ENCODE data around the gene GARIN5A. TPM values are rescaled to one million over a fixed set of nuclear protein-coding genes. Genes with fewer than 3 reads are reported as not detected.

GARIN5A gene
- polyA plus RNA-seq, 4 donors, result 3.3 to 10.3 (median 6.6) TPM

DNA sequence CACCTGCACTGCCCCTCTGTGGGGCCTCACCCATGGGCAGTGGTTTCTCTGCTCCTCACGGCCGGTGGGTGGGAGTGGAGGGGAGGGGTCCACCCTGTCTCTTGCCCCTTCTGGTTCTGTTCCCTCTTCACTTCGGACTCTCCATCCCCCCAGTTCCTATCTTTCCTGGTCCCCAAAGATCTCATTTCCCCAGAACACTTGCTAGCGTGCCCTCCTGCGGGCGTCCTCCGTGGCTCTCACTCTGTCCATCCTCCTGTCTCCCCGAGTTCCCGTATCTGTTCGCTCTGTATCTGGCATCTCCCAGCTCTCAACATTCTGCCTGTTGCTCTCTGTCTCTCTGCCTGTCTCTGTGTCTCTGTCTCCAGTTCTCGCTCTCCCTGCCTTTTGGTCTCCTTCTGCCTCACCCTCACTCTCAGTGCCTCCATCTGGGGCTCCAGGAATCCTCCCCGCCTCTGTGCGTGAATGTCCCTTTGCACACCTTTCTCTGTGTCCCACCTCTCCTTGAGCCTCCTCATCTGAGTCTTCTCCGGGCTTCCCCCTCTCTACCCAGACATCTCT, 57.5 kb downstream of the GARIN5A start:
- no peak for DNase-seq (ENCODE audit: low read depth in 4 of 4, low spot score in 3 of 4)

GRCh38 chr19:50418176-50419021, 58.2 kb downstream of the GARIN5A start, which contains the start of gene SPIB:
TSS of gene SPIB (plus strand) at chr19:50418938. CDS start at chr19:50418963, 25 bp downstream.
- DNase-seq (ENCODE audit: low read depth in 4 of 4, low spot score in 3 of 4), result no peak

DNA sequence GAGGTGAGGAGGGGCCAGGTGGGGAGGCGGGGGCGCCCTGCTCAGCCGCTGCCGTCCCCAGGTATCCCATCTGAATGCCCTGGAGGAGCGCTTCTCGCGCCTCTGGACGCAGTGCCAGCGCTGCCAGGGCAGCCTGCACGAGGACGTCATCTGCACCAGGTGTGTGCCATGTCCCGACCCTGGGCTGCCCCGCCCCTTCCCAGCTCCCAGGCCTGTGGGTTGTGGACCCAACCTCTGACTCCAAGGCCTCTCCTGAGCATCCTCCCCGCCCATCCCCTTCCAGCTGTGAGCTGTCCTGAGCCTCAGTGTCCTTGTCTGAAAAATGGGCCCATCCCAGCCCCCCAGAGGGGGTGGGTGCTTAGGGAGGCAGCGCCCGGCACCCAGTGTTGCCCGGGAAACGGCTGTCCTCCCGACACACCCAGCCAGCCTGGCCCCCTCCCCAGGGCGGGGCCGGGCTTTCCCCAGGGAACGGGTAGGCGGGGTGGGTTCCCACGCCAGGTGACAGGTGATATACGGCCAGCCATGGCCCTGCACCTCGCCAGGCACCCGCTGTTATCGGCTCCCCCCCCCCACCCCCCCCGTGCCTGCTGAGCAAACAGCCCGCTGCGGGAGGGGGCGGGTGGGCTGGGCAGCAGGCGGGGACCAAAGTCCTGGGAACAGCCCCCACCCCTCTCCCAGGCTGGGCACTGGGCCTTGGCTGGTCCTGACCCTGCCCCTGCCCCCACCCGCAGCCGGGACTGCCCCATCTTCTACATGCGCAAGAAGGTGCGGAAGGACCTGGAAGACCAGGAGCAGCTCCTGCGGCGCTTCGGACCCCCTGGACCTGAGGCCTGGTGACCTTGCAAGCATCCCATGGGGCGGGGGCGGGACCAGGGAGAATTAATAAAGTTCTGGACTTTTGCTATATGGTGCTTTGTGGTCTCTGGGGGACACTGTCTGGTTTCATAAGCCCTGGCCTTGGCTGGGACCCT, 59.3 kb downstream of the GARIN5A start:
- DNase-seq (ENCODE audit: low read depth in 4 of 4, low spot score in 3 of 4), result no peak

Other genes starting within 250 kb of the GARIN5A start
- gene KCNC3, start 147.5 kb downstream of the GARIN5A start, polyA plus RNA-seq (ENCODE audit: insufficient read length in 4 of 4), result 10 to 100 TPM in 3 of 4 donors, 1 to 10 TPM in 1; 5.3 to 79.5 (median 36.1) TPM
- 10 to 100 TPM in 1 of 4 donors, 1 to 10 TPM in 3; 1.1 to 10.1 (median 8.0) TPM for gene NAPSA, start 111.2 kb downstream of the GARIN5A start, polyA plus RNA-seq (ENCODE audit: insufficient read length in 4 of 4)
- gene NR1H2, start 100.4 kb downstream of the GARIN5A start, polyA plus RNA-seq (ENCODE audit: insufficient read length in 4 of 4), result 10 to 100 TPM; 23.8 to 44.3 (median 26.3) TPM
- 10 to 100 TPM; 20.5 to 40.3 (median 24.0) TPM for gene POLD1, start 92.5 kb downstream of the GARIN5A start, polyA plus RNA-seq (ENCODE audit: insufficient read length in 4 of 4)
- gene SPIB, start 57.9 kb downstream of the GARIN5A start, polyA plus RNA-seq (ENCODE audit: insufficient read length in 4 of 4), result 1 to 10 TPM in 1 of 4 donors, under 1 TPM in 3; 0.53 to 1.1 (median 0.79) TPM
- gene MYBPC2, start 44.0 kb downstream of the GARIN5A start, polyA plus RNA-seq (ENCODE audit: insufficient read length in 4 of 4), result 1 to 10 TPM in 1 of 4 donors, under 1 TPM in 3; 0.43 to 2.7 (median 0.75) TPM
- 100 to 1,000 TPM; 104 to 151 (median 122) TPM for gene EMC10, start 341 bp downstream of the GARIN5A start, polyA plus RNA-seq (ENCODE audit: insufficient read length in 4 of 4)
- gene JOSD2, start 34.3 kb upstream of the GARIN5A start, polyA plus RNA-seq (ENCODE audit: insufficient read length in 4 of 4), result 10 to 100 TPM in 2 of 4 donors, 1 to 10 TPM in 2; 9.2 to 14.1 (median 10.1) TPM
- 10 to 100 TPM in 1 of 4 donors, 1 to 10 TPM in 3; 1.3 to 13.9 (median 6.2) TPM for gene ASPDH, start 37.1 kb upstream of the GARIN5A start, polyA plus RNA-seq (ENCODE audit: insufficient read length in 4 of 4)
- gene LRRC4B, start 91.6 kb upstream of the GARIN5A start, polyA plus RNA-seq (ENCODE audit: insufficient read length in 4 of 4), result 10 to 100 TPM; 15.7 to 26.8 (median 20.1) TPM
- 1 to 10 TPM in 1 of 4 donors, under 1 TPM in 3; 0.25 to 1.7 (median 0.75) TPM for gene SYT3, start 163.0 kb upstream of the GARIN5A start, polyA plus RNA-seq (ENCODE audit: insufficient read length in 4 of 4)
- 1 to 10 TPM in 3 of 4 donors, under 1 TPM in 1; 0.48 to 3.2 (median 2.2) TPM for gene C19orf81, start 172.6 kb upstream of the GARIN5A start, polyA plus RNA-seq (ENCODE audit: insufficient read length in 4 of 4)
- gene SHANK1, start 243.0 kb upstream of the GARIN5A start, polyA plus RNA-seq (ENCODE audit: insufficient read length in 4 of 4), result 1 to 10 TPM; 4.2 to 6.6 (median 5.7) TPM
- 10 to 100 TPM; 23.8 to 56.8 (median 31.4) TPM for gene CLEC11A, start 246.5 kb upstream of the GARIN5A start, polyA plus RNA-seq (ENCODE audit: insufficient read length in 4 of 4)